DND-41 (cell line): ENCODE data around the gene DRAM1.
"Not testable (repeated sequence)": the region's sequence is repeated elsewhere in the genome, so short reads cannot be mapped to it uniquely, and the experiment has no call there.

ENCODE experiments used
- CTCF ChIP-seq: IDR thresholded peaks from 2 replicates; pipeline ENCODE4 v1.5.1; 2012; ENCODE audit warnings: borderline replicate concordance, low read length, moderate library complexity, mild to moderate bottlenecking; ENCODE audit not compliant: poor library complexity, severe bottlenecking; ENCODE audit errors: extremely low read depth
- EZH2 ChIP-seq: IDR thresholded peaks from 3 replicates; pipeline ENCODE4 v1.6.1; 2012; ENCODE audit warnings: borderline replicate concordance, low read depth, mild to moderate bottlenecking, moderate library complexity, low read length, inconsistent platforms; ENCODE audit not compliant: severe bottlenecking

DNA sequence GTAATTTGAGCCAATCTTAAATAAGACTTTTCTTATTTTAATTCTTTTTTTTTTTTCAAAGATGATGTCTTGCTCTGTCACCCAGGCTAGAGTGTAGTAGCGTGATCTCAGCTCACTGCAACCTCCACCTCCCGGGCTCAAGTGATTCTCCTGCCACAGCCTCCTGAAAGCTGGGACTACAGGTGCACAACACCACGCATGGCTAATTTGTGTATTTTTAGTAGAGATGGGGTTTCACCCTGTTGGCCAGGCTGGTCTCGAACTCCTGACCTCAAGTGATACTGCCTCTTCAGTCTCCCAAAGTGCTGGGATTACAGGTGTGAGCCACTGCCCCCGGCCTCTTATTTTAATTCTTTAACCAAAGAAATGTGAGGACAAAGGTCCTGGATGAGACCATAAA, 20.8 kb upstream of the DRAM1 start:
- not testable (repeated sequence) for TF ChIP-seq CTCF, EZH2
